Left ventricle myocardium inferior (tissue), 1 donor: ENCODE measurements around the gene SEC61B. TPM values are rescaled to one million over a fixed set of nuclear protein-coding genes. Genes with fewer than 3 reads are reported as not detected.
A peak's percentile ranks its signal among the peaks of the same experiment; 100 is the strongest.

ENCODE experiments used
- DNase-seq: peaks from one replicate; pipeline ENCODE4 v3.0.0-alpha.2; 2020
- H3K27ac ChIP-seq: fragments of 200-600 bp; replicated peaks from 2 replicates; pipeline ENCODE4 v1.8.0; 2021
- H3K27me3 ChIP-seq: fragments of 200-600 bp; 2 replicates; pipeline ENCODE4 v1.8.0; 2021; ENCODE audit warnings: low read depth
- H3K36me3 ChIP-seq: fragments of 200-600 bp; 2 replicates; pipeline ENCODE4 v1.8.0; 2021
- H3K4me1 ChIP-seq: fragments of 200-600 bp; 2 replicates; pipeline ENCODE4 v1.8.0; 2021
- H3K4me3 ChIP-seq: fragments of 200-600 bp; 2 replicates; pipeline ENCODE4 v1.8.0; 2021; ENCODE audit warnings: mild to moderate bottlenecking, moderate library complexity
- H3K9me3 ChIP-seq: fragments of 200-600 bp; replicated peaks from 2 replicates; pipeline ENCODE4 v1.8.0; 2021
- CTCF ChIP-seq: fragments of 200-600 bp; IDR thresholded peaks from 2 replicates; pipeline ENCODE4 v1.8.0; 2021; ENCODE audit warnings: antibody characterized with exemption, mild to moderate bottlenecking, borderline replicate concordance
- intact Hi-C: fragments of 100-400 bp; cut with micrococcal nuclease; formaldehyde crosslinking; loops from one replicate; pipeline ENCODE4 v1.11.0; 2022
- total RNA-seq: library from RNA; stranded (reverse); fragmentation: NEBNext Ultra II Directional; extraction: Animal tissue kit (Norgen Biotek cat#: 25700); gene quantifications from one replicate; pipeline ENCODE4 v1.2.1, GENCODE V29; 2021
- donor health status: DM: no; HTN: yes; CAD: no; lungs with severe emphysema.

The SEC61B gene
- total RNA-seq, 1 donor from 2014 or later: 39.8 TPM

DNA sequence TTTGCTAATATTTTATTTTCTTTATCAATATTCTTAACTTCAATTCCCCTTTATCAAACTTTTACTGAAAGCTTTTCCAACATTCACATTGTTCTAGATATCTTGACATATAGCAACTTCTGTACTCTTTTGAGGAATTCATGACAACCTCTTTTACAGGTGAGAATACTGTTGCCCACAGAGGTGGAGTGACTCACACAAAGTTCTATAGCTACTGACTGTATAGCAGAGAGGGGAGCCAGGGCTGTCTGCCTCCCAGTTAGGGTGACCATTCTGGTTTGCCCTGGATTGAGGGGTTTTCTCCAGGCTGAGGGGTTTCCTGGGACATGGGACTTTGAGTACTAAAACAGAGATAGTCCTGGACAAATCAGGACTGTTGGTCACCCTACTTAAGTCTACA lies 16.2 kb downstream of the SEC61B start:
- Histone ChIP-seq H3K9me3 (no peaks in the 10 kb centered on the region), H3K36me3 (peaks cover 11% of the 10 kb centered on the region), H3K4me1 (peaks cover 45% of the 10 kb centered on the region), H3K4me3 (no peak overlapping the region), H3K27ac (no peak overlapping the region), H3K27me3 (no peaks in the 10 kb centered on the region)
- no peak for DNase-seq
- intact Hi-C loops: no loop called here
- no peak for TF ChIP-seq CTCF

DNA sequence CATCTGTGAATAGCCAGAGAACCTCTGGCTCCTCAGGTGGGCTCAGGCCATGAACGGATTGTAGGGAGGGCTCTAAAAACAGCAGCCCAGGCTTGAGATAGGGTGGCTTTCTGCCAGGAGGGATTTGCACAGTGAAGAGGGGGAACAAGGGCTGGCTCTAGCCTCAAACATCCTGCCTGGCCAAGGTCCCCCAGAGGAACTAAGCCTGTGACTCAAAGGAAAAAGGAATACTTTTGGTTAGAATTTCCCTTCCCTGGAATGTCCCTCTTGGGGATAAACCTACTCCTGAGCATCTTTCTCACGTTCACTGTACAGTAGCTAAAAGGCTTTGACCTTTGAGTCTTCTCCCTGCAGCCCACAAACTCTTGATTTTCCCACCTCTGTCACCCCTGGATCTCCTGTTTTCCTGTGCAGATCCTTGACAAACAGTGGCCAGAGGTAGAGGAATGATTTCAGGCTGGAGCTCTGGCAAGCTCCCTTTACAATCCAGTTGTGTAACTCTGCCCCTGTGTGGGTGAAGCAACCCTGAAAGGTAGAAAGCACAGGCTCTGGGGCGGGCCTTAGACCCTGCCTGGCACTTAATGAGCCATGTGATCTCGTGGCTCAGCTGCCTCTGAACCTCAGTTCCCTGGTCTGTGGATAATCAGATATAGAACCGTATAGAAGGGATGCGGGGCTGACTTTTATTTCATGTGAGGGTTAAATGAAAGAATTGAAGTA lies 17.4 kb downstream of the SEC61B start:
- no peak overlapping the region for H3K4me3 ChIP-seq
- no peak overlapping the region for H3K27ac ChIP-seq
- intact Hi-C loops: no loop called here
- no peaks in the 10 kb centered on the region for H3K9me3 ChIP-seq
- H3K27me3 ChIP-seq: no peaks in the 10 kb centered on the region
- peaks cover 40% of the 10 kb centered on the region for H3K4me1 ChIP-seq
- no peak for DNase-seq
- H3K36me3 ChIP-seq: peaks cover 11% of the 10 kb centered on the region
- no peak for TF ChIP-seq CTCF

DNA sequence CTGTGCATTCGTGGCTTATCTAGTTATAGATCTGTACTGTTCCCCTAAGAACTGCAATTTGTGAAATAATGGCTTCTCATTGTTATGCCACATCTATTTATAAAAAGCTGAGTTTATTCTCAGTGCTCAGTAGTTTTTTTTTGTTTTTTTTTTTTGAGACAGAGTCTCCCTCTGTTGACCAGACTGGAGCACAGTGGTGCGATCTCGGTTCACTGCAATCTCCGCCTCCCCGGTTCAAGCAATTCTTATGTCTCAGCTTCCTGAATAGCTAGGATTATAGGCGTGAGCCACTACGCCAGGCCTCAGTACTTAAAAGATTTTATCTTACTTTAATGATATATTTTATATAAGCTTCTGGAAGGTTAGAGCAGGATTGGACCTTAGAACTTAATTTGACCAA lies 19.0 kb downstream of the SEC61B start:
- peaks cover 30% of the 10 kb centered on the region for H3K4me1 ChIP-seq
- no peak for DNase-seq
- H3K27ac ChIP-seq: no peak overlapping the region
- no peak overlapping the region for H3K4me3 ChIP-seq
- H3K9me3 ChIP-seq: no peaks in the 10 kb centered on the region
- peaks cover 11% of the 10 kb centered on the region for H3K36me3 ChIP-seq
- intact Hi-C loops: no loop called here
- H3K27me3 ChIP-seq: no peaks in the 10 kb centered on the region
- peak; percentile 26 for TF ChIP-seq CTCF

GRCh38 chr9:99244344-99245260 lies 22.5 kb downstream of the SEC61B start:
- Histone ChIP-seq H3K36me3 (peaks cover 11% of the 10 kb centered on the region), H3K9me3 (no peaks in the 10 kb centered on the region), H3K4me3 (no peak overlapping the region), H3K27ac (no peak overlapping the region), H3K27me3 (no peaks in the 10 kb centered on the region), H3K4me1 (peaks cover 16% of the 10 kb centered on the region)
- no peak for DNase-seq
- intact Hi-C loops: no loop called here
- no peak for TF ChIP-seq CTCF

DNA sequence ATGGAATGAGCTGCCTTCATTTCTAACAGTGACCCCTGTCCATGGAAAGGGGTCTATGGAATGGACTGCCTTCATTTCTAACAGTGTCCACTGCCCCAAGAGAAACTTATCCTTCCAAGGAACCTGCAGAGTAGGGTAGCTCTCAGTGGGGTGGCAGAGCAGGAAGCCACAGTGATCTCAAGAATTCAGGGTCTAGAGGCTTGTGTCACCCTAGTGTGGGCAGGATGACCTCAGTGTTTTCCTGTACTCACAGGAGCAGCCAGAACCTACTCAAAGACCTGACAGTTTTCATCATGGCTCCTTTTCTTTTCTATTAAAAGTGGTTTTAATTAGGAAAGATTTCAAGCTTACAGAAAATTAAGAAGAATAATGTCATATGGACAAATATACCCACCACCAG lies 27.5 kb downstream of the SEC61B start:
- Histone ChIP-seq H3K9me3 (no peaks in the 10 kb centered on the region), H3K36me3 (no peaks in the 10 kb centered on the region), H3K4me1 (no peaks in the 10 kb centered on the region), H3K27me3 (no peaks in the 10 kb centered on the region), H3K27ac (no peak overlapping the region), H3K4me3 (no peak overlapping the region)
- intact Hi-C loops: no loop called here
- no peak for DNase-seq
- no peak for TF ChIP-seq CTCF
